Right cardiac atrium (tissue), 5 donors: ENCODE results near the gene MGRN1. TPM values are rescaled to one million over a fixed set of nuclear protein-coding genes. Genes with fewer than 3 reads are reported as not detected.

ENCODE experiments used
- ATAC-seq, 2 donors: fragments of 200-7000 bp; cut with Tn5 transposase; one replicate each; pipeline versions ENCODE4 v1.8.0 to v1.9.1; 2020; ENCODE audit warnings: moderate library complexity in 2 of 2, mild to moderate bottlenecking in 1 of 2
- DNase-seq, 3 donors: peaks; one replicate each; pipeline ENCODE4 v3.0.0-alpha.2; 2020
- H3K27ac ChIP-seq: one replicate; pipeline ENCODE4 v1.5.1; 2013; ENCODE audit warnings: mild to moderate bottlenecking, low read length, control low read depth, moderate library complexity
- H3K27me3 ChIP-seq: one replicate; pipeline ENCODE4 v1.6.1; 2013; ENCODE audit not compliant: control insufficient read depth, insufficient read depth
- H3K4me1 ChIP-seq: one replicate; pipeline ENCODE4 v1.6.1; 2013; ENCODE audit warnings: low read length; ENCODE audit not compliant: control insufficient read depth, insufficient read depth
- H3K4me3 ChIP-seq: one replicate; pipeline ENCODE4 v1.5.1; 2013; ENCODE audit warnings: low read length, control low read depth
- H3K9me3 ChIP-seq: one replicate; pipeline ENCODE4 v1.6.1; 2013; ENCODE audit warnings: low read length; ENCODE audit not compliant: control insufficient read depth
- WGBS: extraction: QIAGEN DNeasy Blood & Tissue Kit; methylation state at CpG from one replicate; pipeline ENCODE4 v1.1.7; 2013; 5-methylcytosine and 5-hydroxymethylcytosine counted together
- intact Hi-C, 4 donors: fragments of 100-400 bp; cut with DNase I; formaldehyde crosslinking; loops; one replicate each; pipeline versions ENCODE4 v1.11.0 to v1.14.0; 2022 to 2023
- polyA plus RNA-seq: library from polyadenylated mRNA; stranded (reverse); fragments of 200-250 nt; gene quantifications from one replicate; pipeline ENCODE4 v1.2.3, GENCODE V29; 2013
- total RNA-seq, 4 donors: library from RNA; stranded (reverse); fragmentation: NEBNext Ultra II Directional; extraction: Animal tissue kit (Norgen Biotek cat#: 25700); gene quantifications; one replicate each; pipeline ENCODE4 v1.2.1, GENCODE V29; 2021
- donor health status: healthy with polysubstance abuse.
- donor health status: DM: no; HTN: yes; CAD: no.
- donor health status: DM: no; HTN: no; CAD: no.
- donor health status: DM: no; HTN: yes; CAD: no; lungs with severe emphysema.
- donor health status: DM: yes; HTN: yes; CAD: no.

Gene MGRN1
- total and polyA plus RNA-seq, 5 donors, result 22.0 to 49.9 (median 39.9) TPM

DNA sequence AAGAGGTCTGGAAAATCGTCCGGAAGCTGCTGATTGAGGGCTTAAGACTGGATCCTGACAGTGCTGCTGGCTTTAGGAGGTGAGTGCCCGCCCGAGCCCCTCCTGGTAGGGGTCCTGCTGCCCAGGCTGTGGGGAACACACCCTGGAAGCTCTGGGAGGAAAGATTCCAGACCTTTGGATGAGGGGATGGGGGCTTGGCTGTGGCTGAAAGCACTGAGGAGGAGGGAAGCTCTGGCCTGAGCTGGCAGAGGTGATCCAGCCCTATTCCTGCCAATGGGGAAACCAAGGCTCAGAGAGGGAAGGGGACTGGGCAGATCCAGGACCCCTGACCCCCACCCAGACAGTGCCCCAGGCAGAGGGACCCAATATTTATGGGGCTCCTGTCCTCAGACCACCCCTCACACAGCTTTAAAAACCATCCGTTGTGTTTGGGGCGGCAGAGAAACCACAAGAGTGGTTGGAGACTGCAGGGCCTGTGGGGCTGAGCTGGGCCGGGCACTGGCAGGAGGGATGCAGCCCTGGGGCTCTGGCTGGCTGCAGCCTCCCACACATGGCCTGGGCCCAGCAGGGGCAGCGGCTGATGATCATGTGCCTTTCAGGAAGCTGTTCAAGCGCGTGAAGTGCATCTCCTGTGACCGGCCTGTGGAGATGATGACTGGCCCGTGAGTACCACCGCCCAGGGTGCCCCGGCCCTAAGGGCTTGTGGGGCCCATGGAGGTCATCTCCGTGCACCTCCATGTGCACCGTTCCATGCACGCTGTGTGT, 32.7 kb upstream of the MGRN1 start:
- no peak overlapping the region for H3K27ac ChIP-seq
- ATAC-seq (peak in 1 of 2 donors; percentile 20), DNase-seq (peak in 1 of 3 donors; percentile 53)
- intact Hi-C loops, result no loop called here
- H3K9me3 ChIP-seq, result no peaks in the 10 kb centered on the region
- WGBS, result 76% methylated on average over 17 of the region's 17 CpGs
- H3K4me3 ChIP-seq, result no peak overlapping the region
- H3K4me1 ChIP-seq, result no peaks in the 10 kb centered on the region
- H3K27me3 ChIP-seq, result no peaks in the 10 kb centered on the region

DNA sequence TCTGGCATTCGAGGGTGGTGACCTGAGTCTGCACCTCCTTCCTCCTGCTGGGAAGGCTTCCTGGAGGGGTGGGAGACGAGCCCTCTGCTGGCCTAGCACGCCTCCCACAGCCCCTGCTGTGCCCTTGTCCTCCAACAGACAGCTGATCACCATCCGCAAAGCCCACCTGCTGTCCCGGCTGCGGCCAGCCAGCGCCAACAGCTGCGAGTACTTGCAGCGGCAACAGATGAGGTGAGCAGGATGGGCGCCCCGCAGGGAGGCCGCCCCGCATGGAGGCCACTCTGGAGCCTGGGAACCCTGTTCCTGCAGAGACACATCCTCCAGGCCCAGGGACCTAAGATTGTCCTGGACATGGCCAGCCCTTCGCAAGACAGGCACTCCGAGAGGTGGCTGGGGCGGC, 31.5 kb upstream of the MGRN1 start:
- 68% methylated on average over 16 of the region's 16 CpGs for WGBS
- H3K27ac ChIP-seq, result no peak overlapping the region
- H3K4me3 ChIP-seq, result no peak overlapping the region
- no peaks in the 10 kb centered on the region for H3K4me1 ChIP-seq
- H3K9me3 ChIP-seq, result no peaks in the 10 kb centered on the region
- no peak for ATAC-seq
- intact Hi-C loops, result no loop called here
- peak in 1 of 3 donors; percentile 20 for DNase-seq
- no peaks in the 10 kb centered on the region for H3K27me3 ChIP-seq

DNA sequence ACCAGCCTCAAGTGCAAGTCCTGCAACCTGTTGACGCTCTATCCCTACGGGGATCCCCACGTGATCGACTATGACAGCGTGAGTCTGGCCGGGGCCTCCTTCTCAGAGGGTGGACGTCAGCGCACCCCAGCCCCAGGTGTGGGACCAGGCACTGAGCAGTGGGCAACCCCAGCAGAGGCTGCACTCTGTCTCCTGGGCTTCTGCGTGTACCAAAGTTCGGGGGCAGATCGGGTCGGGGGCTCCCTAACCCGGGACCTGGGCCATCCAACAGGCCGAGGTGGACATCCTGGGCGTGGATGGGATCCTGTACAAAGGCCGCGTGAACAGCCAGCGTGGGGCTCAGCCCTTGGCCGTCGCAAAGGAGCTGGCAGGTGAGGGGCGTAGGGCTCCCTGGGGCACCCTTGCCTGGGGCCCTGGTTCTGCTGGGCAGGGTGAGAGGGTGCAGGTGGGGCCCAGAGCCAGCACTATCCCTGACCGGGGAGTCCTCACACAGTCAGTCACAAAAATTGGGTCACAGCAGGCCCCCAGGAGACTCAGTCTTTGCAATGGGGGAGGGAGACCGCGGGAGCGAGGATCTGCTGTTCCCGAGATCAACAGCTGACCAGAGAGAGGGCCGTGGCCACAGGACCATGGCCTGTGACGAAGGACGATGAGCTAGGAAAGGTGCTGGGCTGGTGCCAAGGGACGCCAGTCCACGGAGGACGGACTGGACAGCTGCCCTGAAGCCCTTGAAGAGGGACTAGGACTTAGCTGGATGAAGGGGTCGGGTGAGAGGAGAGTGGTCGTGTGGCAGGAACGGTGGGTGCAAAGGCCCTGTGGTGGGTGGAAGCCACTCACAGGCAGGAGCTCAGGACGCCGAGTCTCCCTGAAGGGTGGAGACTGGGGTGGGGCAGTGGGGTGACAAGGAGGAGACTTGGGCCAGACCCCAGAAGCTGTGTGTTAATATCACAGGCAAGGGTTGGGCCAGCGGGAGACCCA, 29.9 kb upstream of the MGRN1 start:
- 89% methylated on average over 38 of the region's 38 CpGs for WGBS
- ATAC-seq, result peak in 1 of 2 donors; percentile 34

DNA sequence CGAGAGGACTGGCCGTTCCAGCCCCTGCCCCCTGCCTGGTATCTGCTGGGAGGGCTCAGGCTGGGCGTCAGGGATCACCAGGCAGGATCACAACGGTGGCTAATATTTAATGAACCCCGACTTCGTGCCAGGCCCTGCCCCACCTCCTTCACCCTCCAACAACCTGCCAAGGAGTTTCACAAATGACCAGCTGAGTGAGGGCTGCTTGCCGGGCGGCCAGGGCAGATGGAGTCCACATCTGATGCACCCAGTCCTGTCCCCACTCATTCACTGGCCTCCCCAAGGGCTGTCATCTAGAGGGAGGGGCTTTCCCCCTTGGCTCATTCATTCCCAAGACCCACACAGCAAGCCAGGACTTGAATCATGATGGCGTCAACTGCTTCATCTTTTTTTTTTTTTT, 27.5 kb upstream of the MGRN1 start:
- intact Hi-C loops, result no loop called here
- no peak overlapping the region for H3K4me3 ChIP-seq
- no peaks in the 10 kb centered on the region for H3K9me3 ChIP-seq
- no peak overlapping the region for H3K27ac ChIP-seq
- ATAC-seq (no peak), DNase-seq (no peak)
- no peaks in the 10 kb centered on the region for H3K4me1 ChIP-seq
- no peaks in the 10 kb centered on the region for H3K27me3 ChIP-seq
- 66% methylated on average over 9 of the region's 9 CpGs for WGBS

More for the DNA sequence above, 29.9 kb upstream of the MGRN1 start:
- H3K27me3 ChIP-seq, result no peaks in the 10 kb centered on the region
- H3K9me3 ChIP-seq, result no peaks in the 10 kb centered on the region
- H3K4me3 ChIP-seq, result no peak overlapping the region
- no peak overlapping the region for H3K27ac ChIP-seq
- DNase-seq, result no peak
- H3K4me1 ChIP-seq, result no peaks in the 10 kb centered on the region
- intact Hi-C loops, result no loop called here

DNA sequence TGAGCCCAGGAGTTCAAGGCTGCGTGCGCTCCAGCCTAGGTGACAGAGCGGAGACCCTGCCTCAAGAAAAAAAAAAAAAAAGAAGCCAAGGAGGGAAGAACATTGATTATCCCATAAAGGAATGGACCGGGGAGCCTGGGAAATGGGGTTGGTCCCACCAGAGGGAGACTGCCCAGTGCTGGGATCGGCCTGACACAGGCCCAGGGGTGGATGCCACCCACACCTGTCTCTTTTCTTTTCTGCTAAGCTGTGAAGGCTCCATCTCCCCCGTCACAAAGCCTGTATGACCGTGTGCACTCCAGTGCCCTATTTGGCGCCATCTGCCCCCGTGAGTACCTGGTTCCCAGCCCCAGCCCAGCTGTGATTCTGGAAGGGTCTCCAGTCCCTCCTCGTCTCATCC, 25.6 kb upstream of the MGRN1 start:
- no peak for ATAC-seq
- H3K27ac ChIP-seq, result no peak overlapping the region

DNA sequence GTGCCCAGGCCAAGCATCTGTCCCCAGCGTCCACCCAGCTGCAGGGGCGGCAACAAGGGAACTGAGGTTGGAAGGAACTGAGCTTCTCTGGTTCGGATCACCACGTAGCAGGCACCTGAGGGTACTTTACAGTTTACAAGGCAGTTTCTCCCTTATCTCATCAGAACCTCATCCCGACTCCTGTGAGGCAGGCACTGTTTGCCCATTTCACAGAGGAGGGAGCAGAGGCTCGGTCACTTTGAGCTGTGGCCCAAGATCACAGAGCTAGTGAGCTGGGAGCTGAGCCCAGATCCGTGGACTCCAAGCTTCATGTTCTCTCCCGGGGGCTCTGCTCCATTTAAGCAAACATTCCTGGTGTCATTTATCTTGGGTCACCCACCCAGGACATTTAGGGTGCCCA, 25.1 kb upstream of the MGRN1 start:
- H3K4me3 ChIP-seq, result no peak overlapping the region
- WGBS, result 76% methylated on average over 8 of the region's 8 CpGs
- no peak for DNase-seq
- no peak for ATAC-seq
- intact Hi-C loops, result no loop called here
- H3K9me3 ChIP-seq, result no peaks in the 10 kb centered on the region
- H3K27me3 ChIP-seq, result no peaks in the 10 kb centered on the region
- H3K4me1 ChIP-seq, result no peaks in the 10 kb centered on the region
- H3K27ac ChIP-seq, result no peak overlapping the region

More for the DNA sequence above, 25.6 kb upstream of the MGRN1 start:
- H3K4me1 ChIP-seq, result no peaks in the 10 kb centered on the region
- WGBS, result 91% methylated on average over 10 of the region's 10 CpGs
- DNase-seq, result no peak
- no peaks in the 10 kb centered on the region for H3K9me3 ChIP-seq
- no peaks in the 10 kb centered on the region for H3K27me3 ChIP-seq
- intact Hi-C loops, result no loop called here
- H3K4me3 ChIP-seq, result no peak overlapping the region

DNA sequence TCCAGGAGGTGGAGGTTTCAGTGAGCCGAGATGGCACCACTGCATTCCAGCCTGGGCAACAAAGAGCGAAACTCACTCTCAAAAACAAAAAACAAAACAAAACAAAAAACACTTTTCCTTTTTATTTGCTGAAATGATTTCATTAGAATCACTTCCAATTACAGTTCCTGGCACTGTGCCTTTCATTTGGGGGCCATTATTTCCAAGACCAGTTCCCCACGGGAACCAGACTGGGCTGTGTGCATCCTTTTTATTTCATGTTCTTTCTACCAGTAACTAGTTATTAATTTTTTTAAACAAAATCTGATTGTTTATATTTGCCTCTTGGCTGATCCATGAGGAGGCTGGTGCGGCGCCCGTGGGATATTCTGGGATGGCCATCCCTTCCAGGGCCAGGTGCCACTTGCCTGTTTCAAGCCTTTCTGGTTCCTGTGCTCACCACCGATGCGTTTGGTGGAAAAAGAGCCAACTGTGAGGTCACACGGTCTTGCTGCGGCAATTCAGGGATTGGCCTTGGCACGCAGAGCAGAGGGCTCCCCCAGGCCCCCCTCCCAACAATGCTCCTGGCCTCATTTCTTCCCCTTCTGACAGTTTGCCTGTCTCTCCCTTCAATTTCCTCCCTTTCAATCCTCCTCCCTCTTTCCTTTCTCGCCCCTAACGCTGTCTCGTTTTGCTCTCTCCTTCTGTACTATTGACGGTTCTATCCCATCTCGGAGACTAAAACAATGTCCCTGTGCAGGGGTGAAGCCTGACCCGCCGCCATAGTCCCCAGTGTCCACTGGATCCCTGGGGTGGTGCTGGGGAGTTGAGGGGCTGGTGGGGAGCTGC, 23.4 kb upstream of the MGRN1 start:
- H3K27ac ChIP-seq, result no peak overlapping the region
- WGBS, result 26% methylated on average over 18 of the region's 18 CpGs
- no peak overlapping the region for H3K4me3 ChIP-seq
- DNase-seq, result peak; percentile 55 to 83 (median 76)
- no peaks in the 10 kb centered on the region for H3K27me3 ChIP-seq
- no peaks in the 10 kb centered on the region for H3K4me1 ChIP-seq
- ATAC-seq, result peak; percentile 25 to 39
- intact Hi-C loops, result no loop called here
- H3K9me3 ChIP-seq, result no peaks in the 10 kb centered on the region

DNA sequence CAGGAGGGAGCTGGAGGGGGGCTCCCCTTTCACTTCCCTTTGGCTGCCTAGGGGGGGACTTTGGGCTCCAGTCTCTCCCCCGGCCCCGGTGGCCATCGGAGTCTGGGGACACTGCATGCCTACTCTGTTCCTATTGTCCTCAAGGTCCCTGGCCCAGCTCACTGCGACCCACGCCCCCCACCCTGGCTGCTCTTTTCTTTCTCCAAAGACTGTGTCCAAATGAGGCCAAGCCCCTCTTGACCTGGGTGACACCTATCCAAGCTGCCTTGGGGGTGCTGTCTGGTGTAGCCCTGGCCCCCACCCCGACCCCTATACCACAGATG, 22.8 kb upstream of the MGRN1 start:
- intact Hi-C loops, result no loop called here
- DNase-seq (no peak), ATAC-seq (no peak)
- no peaks in the 10 kb centered on the region for H3K9me3 ChIP-seq
- no peak overlapping the region for H3K27ac ChIP-seq
- 65% methylated on average over 6 of the region's 6 CpGs for WGBS
- H3K4me1 ChIP-seq, result no peaks in the 10 kb centered on the region
- H3K27me3 ChIP-seq, result no peaks in the 10 kb centered on the region
- H3K4me3 ChIP-seq, result no peak overlapping the region

DNA sequence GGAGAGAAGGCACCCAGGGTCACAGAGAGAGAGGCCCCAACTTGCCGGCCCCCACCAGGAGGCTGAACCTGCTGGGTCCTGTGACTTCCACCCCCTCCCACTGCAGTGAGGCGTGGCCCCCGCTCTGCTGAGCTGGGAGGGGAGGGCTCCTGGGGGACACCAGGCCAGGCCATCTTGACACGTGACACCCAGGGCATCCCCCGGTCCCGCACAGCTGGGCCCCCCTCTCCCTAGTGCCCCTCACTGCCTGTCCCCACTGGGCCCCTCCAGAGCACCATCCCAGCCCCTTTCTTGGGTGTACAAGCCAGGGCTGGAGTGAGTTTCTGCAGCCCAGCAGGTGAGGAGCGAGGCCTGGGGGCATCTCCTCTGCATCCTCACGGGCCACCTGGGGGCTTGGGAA, 22.3 kb upstream of the MGRN1 start:
- no peaks in the 10 kb centered on the region for H3K4me1 ChIP-seq
- ATAC-seq, result peak in 1 of 2 donors; percentile 30
- H3K27me3 ChIP-seq, result no peaks in the 10 kb centered on the region
- DNase-seq, result no peak
- intact Hi-C loops, result no loop called here
- 61% methylated on average over 8 of the region's 8 CpGs for WGBS
- H3K9me3 ChIP-seq, result no peaks in the 10 kb centered on the region
- no peak overlapping the region for H3K27ac ChIP-seq
- no peak overlapping the region for H3K4me3 ChIP-seq

DNA sequence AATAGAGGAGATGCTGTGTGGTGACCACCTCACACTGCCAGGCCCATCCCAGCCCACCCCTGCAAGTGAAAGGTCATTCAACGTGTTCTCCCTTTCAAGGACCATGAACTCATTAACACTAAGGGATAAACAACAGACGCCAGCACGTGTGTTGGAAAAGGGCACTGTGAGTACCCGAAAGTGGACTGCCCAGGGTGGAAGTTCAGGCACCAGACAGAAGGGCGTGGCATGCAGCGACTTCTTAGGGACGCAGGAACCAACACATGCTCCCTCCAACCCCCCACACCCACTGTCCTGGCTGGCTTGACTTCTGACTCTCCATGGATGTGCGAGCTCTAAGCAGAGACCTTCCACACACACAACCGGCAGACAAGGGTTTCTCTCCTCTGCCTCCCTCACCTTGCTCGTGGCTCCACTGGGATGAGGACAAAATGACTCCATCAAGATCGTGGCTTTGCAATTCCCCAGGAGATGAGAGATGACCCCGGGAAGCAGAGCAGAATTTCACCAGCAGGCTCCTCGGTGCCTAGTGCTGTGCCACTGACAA, 20.9 kb upstream of the MGRN1 start:
- no peaks in the 10 kb centered on the region for H3K4me1 ChIP-seq
- WGBS, result 73% methylated on average over 13 of the region's 13 CpGs
- intact Hi-C loops, result no loop called here
- H3K9me3 ChIP-seq, result no peaks in the 10 kb centered on the region
- H3K27me3 ChIP-seq, result no peaks in the 10 kb centered on the region
- DNase-seq (no peak), ATAC-seq (no peak)
- no peak overlapping the region for H3K27ac ChIP-seq
- no peak overlapping the region for H3K4me3 ChIP-seq
